GM18505 (cell line): Measurements from ENCODE around the gene PARD3.

Source experiments
- ATAC-seq: cut with Tn5 transposase; IDR thresholded peaks from one replicate; pipeline ENCODE4 v1.9.1; 2021; ENCODE audit not compliant: unreplicated experiment
- POLR2A ChIP-seq: IDR thresholded peaks from 4 replicates; pipeline ENCODE4 v1.6.1; 2011; ENCODE audit warnings: borderline replicate concordance; ENCODE audit not compliant: insufficient read depth, insufficient read length; ENCODE audit errors: extremely low read depth

The PARD3 gene

GRCh38 chr10:34345383-34345782 lies 469.7 kb downstream of the PARD3 start:
- no peak for TF ChIP-seq POLR2A
- ATAC-seq = no peak

- no peak for ATAC-seq
- no peak for TF ChIP-seq POLR2A
These were observed 471.3 kb downstream of the PARD3 start for GRCh38 chr10:34343764-34344163.

- no peak for TF ChIP-seq POLR2A
- ATAC-seq = no peak
These were observed 473.6 kb downstream of the PARD3 start for GRCh38 chr10:34341473-34341872.

GRCh38 chr10:34340934-34341333 lies 474.2 kb downstream of the PARD3 start:
- no peak for TF ChIP-seq POLR2A
- ATAC-seq = no peak

- no peak for ATAC-seq
- no peak for TF ChIP-seq POLR2A
These were observed 475.1 kb downstream of the PARD3 start for GRCh38 chr10:34339816-34340553.

- no peak for ATAC-seq
- TF ChIP-seq POLR2A = no peak
These were observed 477.2 kb downstream of the PARD3 start for GRCh38 chr10:34337917-34338316.

GRCh38 chr10:34335960-34336690 lies 479.0 kb downstream of the PARD3 start:
- ATAC-seq = no peak
- TF ChIP-seq POLR2A = no peak

- ATAC-seq = no peak
- TF ChIP-seq POLR2A = no peak
These were observed 480.2 kb downstream of the PARD3 start for GRCh38 chr10:34334908-34335307.

- TF ChIP-seq POLR2A = no peak
- no peak for ATAC-seq
These were observed 481.6 kb downstream of the PARD3 start for GRCh38 chr10:34333513-34333912.

GRCh38 chr10:34327184-34327583 lies 487.9 kb downstream of the PARD3 start:
- TF ChIP-seq POLR2A = no peak
- no peak for ATAC-seq

GRCh38 chr10:34323192-34323591 lies 491.9 kb downstream of the PARD3 start:
- no peak for ATAC-seq
- TF ChIP-seq POLR2A = no peak

GRCh38 chr10:34320265-34320664 lies 494.8 kb downstream of the PARD3 start:
- TF ChIP-seq POLR2A = no peak
- no peak for ATAC-seq

- TF ChIP-seq POLR2A = no peak
- ATAC-seq = no peak
These were observed 495.8 kb downstream of the PARD3 start for GRCh38 chr10:34319197-34319846.

- no peak for TF ChIP-seq POLR2A
- ATAC-seq = no peak
These were observed 498.9 kb downstream of the PARD3 start for GRCh38 chr10:34316154-34316553.
